A549 (cell line): ENCODE data around the gene NUP62.

ENCODE experiments used
- CTCF ChIP-seq: fragments of >200 bp; sonication (Bioruptor Twin); formaldehyde crosslinking; IDR thresholded peaks from 3 replicates; pipeline ENCODE4 v1.5.1; 2016
- HDAC2 ChIP-seq: fragments of 200-600 bp; sonication (generic); IDR thresholded peaks from 2 replicates; pipeline ENCODE4 v1.6.1; 2016
- MAX ChIP-seq: IDR thresholded peaks from 2 replicates; pipeline ENCODE4 v1.6.1; 2012
- NFE2L2 ChIP-seq: fragments of 150-350 bp; conservative IDR thresholded peaks from 2 replicates; pipeline ENCODE4 v1.6.1; 2014; ENCODE audit warnings: low read length
- POLR2A ChIP-seq: IDR thresholded peaks from 2 replicates; pipeline ENCODE4 v1.6.1; 2012; ENCODE audit warnings: mild to moderate bottlenecking, low read length
- RARB ChIP-seq: fragments of 250-450 bp; sonication (Bioruptor Pico); IDR thresholded peaks from 2 replicates; pipeline ENCODE4 v1.8.0; 2021; ENCODE audit warnings: mild to moderate bottlenecking, moderate library complexity
- REST ChIP-seq: fragments of 200-600 bp; sonication (generic); IDR thresholded peaks from 2 replicates; pipeline ENCODE4 v1.6.1; 2016; ENCODE audit warnings: antibody characterized with exemption, mild to moderate bottlenecking, moderate library complexity
- SMC3 ChIP-seq: fragments of >200 bp; sonication (Bioruptor Twin); formaldehyde crosslinking; IDR thresholded peaks from 3 replicates; pipeline ENCODE4 v1.6.1; 2018; ENCODE audit warnings: inconsistent platforms
- TF ChIP-seq, protein P1 (sequence below): fragments of >200 bp; sonication (Bioruptor Twin); formaldehyde crosslinking; IDR thresholded peaks from 2 replicates; pipeline ENCODE4 v1.6.1; 2016
- TF ChIP-seq, protein P2 (sequence below): IDR thresholded peaks from 2 replicates; pipeline ENCODE4 v1.6.1; 2012

- TF ChIP-seq, protein P1, sequence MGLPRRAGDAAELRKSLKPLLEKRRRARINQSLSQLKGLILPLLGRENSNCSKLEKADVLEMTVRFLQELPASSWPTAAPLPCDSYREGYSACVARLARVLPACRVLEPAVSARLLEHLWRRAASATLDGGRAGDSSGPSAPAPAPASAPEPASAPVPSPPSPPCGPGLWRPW: no peak
- TF ChIP-seq HDAC2: no peak
- TF ChIP-seq RARB: no peak
- no peak for TF ChIP-seq CTCF
- TF ChIP-seq POLR2A: peak; percentile 13; the same call in 1 of the 2 replicates
- no peak for TF ChIP-seq REST
- TF ChIP-seq MAX: 0 out of 2 replicates have a peak, but pooled peaks have one; percentile 7
- TF ChIP-seq, protein P2, sequence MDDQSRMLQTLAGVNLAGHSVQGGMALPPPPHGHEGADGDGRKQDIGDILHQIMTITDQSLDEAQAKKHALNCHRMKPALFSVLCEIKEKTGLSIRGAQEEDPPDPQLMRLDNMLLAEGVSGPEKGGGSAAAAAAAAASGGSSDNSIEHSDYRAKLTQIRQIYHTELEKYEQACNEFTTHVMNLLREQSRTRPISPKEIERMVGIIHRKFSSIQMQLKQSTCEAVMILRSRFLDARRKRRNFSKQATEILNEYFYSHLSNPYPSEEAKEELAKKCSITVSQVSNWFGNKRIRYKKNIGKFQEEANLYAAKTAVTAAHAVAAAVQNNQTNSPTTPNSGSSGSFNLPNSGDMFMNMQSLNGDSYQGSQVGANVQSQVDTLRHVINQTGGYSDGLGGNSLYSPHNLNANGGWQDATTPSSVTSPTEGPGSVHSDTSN: peak; percentile 18
- no peak for TF ChIP-seq NFE2L2
- TF ChIP-seq SMC3: no peak
Measured at GRCh38 chr19:49858088-49858985, 71.0 kb downstream of the NUP62 start.
